Omental fat pad (tissue), 4 donors: ENCODE data around the gene HDAC1. TPM values are rescaled to one million over a fixed set of nuclear protein-coding genes. Genes with fewer than 3 reads are reported as not detected.

Experiments used
- ATAC-seq: fragments of 150-250 bp; one replicate; pipeline ENCODE4 v1.9.1; 2016; ENCODE audit warnings: mild to moderate bottlenecking, moderate library complexity; ENCODE audit not compliant: low FRiP score
- DNase-seq: peaks from one replicate; pipeline ENCODE4 v3.0.0-alpha.2; 2019; ENCODE audit warnings: low spot score
- CTCF ChIP-seq, 3 donors: fragments of 450-650 bp; IDR thresholded peaks; one replicate each; pipeline ENCODE4 v1.5.1; 2016 to 2017; ENCODE audit warnings: antibody characterized with exemption in 3 of 3, mild to moderate bottlenecking in 3 of 3, moderate library complexity in 2 of 3
- total RNA-seq, 4 donors: library from RNA; depleted of rRNA; stranded (reverse); fragments of >200 nt; gene quantifications; one replicate each; pipeline ENCODE4 v1.1.0, GENCODE V29; 2016

HDAC1 gene
- total RNA-seq, 4 donors from 2014 or later = 32.3 to 52.6 (median 39.5) TPM

DNA sequence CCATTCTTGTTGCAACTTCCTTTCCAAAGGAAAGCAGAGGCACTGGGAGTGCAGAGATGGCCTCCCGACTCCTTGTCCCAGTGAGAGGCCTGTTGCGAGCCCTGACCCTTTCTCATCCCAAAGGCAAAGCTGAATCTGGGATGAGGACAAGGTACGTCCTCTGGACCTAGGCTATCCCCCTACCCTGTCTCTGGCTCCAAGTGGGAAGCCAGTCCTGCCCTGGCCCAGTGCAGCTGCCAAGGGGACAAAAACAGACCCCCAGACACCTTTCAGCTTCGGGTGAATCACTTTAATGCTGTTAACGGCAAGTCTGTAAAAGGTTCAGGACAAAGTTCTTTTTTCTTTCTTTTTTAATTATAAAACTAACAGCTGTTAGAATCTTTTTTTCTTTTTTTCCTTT, 73.0 kb downstream of the HDAC1 start:
- DNase-seq = no peak
- no peak for ATAC-seq

GRCh38 chr1:32365445-32365844, 73.6 kb downstream of the HDAC1 start:
- TF ChIP-seq CTCF (IDR thresholded peaks at IDR 0.05) = no peak
- ATAC-seq (no peak), DNase-seq (no peak)

More for the DNA sequence above, 73.0 kb downstream of the HDAC1 start:
- TF ChIP-seq CTCF (IDR thresholded peaks at IDR 0.05) = no peak

- no peak for DNase-seq
- no peak for ATAC-seq
- no peak for TF ChIP-seq CTCF (IDR thresholded peaks at IDR 0.05)
These were observed 76.2 kb downstream of the HDAC1 start for GRCh38 chr1:32367912-32368635.

- DNase-seq (no peak), ATAC-seq (no peak)
- no peak for TF ChIP-seq CTCF (IDR thresholded peaks at IDR 0.05)
These were observed 80.4 kb downstream of the HDAC1 start for GRCh38 chr1:32372149-32372756.

DNA sequence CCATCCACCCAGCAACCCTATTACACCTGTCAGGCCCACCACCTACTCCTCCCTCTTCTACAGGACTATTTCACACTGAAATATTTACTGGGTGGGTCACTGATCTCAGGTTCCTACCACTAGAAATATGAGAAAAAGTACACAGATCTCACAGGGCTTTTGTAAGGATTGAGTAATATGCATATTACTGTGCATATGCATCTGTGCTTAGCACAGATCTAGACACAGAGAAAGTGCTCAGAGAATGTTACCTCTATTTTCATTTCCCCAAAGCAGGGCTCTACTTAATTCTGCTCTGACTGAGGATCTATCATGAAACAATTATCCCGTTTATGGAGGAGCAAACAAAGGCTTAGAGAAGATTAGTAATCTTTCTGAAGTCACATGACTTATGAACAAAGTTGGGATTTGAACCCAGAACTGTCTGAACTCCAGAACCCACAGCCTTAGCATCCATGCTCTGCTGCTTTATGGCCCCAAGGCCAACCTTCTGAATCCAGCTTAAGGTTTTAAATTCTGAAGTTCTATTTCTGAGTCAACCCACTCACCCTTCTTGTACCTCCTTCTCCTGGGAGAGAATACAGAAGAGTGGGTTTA, 82.2 kb downstream of the HDAC1 start:
- ATAC-seq (no peak), DNase-seq (no peak)
- TF ChIP-seq CTCF (IDR thresholded peaks at IDR 0.05) = no peak

DNA sequence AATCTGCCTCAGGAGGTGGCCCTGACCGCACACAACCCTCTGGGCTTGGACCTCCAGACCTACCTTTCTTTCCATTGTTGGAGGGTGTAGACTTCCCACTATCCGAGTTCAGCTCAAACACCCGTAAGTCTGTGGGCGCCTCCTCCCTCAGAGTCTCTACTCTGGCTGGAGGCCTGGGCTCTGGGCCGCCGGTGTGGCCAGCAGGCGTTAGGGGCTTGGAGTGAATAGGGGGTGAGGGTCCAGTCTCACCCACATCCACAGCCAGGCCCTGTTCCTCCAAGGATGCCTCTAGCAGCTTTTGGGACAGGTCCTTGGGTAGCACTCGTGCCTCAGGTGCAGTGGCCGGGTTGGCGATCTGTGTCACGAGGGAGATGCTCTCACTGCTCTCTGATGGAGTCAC, 84.3 kb downstream of the HDAC1 start:
- no peak for DNase-seq
- ATAC-seq = no peak
- TF ChIP-seq CTCF (IDR thresholded peaks at IDR 0.05) = no peak
